GM23338 (cell line): ENCODE results near the gene STEAP3. TPM values are rescaled to one million over a fixed set of nuclear protein-coding genes. Genes with fewer than 3 reads are reported as not detected.

Source experiments
- ATAC-seq: fragments of 200-7000 bp; cut with Tn5 transposase; 3 replicates; pipeline ENCODE4 v1.9.1; 2020
- DNase-seq: peaks from one replicate; pipeline ENCODE4 v3.0.0-alpha.2; 2015; ENCODE audit warnings: low spot score
- H2AFZ ChIP-seq: fragments of 200-600 bp; sonication (generic); 2 replicates; pipeline ENCODE4 v1.8.0; 2016; ENCODE audit warnings: antibody characterized with exemption, mild to moderate bottlenecking, moderate library complexity
- H3F3A ChIP-seq: fragments of 200-600 bp; sonication (generic); replicated peaks from 2 replicates; pipeline ENCODE4 v1.8.0; 2017; ENCODE audit warnings: antibody characterized with exemption, mixed run types, low read depth
- H3K27ac ChIP-seq: fragments of 200-600 bp; sonication (generic); 2 replicates; pipeline ENCODE4 v1.6.1; 2016; ENCODE audit warnings: low read depth
- H3K27me3 ChIP-seq: fragments of 200-600 bp; sonication (generic); 2 replicates; pipeline ENCODE4 v1.8.0; 2016; ENCODE audit warnings: mild to moderate bottlenecking, mixed run types, moderate library complexity; ENCODE audit not compliant: insufficient read depth
- H3K36me3 ChIP-seq: fragments of 200-600 bp; sonication (generic); 2 replicates; pipeline ENCODE4 v1.8.0; 2016; ENCODE audit warnings: mild to moderate bottlenecking; ENCODE audit not compliant: insufficient read depth
- H3K4me1 ChIP-seq: fragments of 200-600 bp; sonication (generic); 2 replicates; pipeline ENCODE4 v1.8.0; 2016; ENCODE audit warnings: mild to moderate bottlenecking, moderate library complexity; ENCODE audit not compliant: insufficient read depth
- H3K4me2 ChIP-seq: fragments of 200-600 bp; sonication (generic); 2 replicates; pipeline ENCODE4 v1.7.1; 2017; ENCODE audit warnings: mixed run types
- H3K4me3 ChIP-seq: fragments of 200-600 bp; sonication (generic); 2 replicates; pipeline ENCODE4 v1.6.1; 2016; ENCODE audit warnings: mixed run types
- H3K79me2 ChIP-seq: fragments of 200-600 bp; sonication (generic); replicated peaks from 2 replicates; pipeline ENCODE4 v1.8.0; 2017; ENCODE audit warnings: mild to moderate bottlenecking; ENCODE audit not compliant: insufficient read depth
- H3K9me2 ChIP-seq: fragments of 200-600 bp; sonication (generic); 2 replicates; pipeline ENCODE4 v1.8.0; 2017; ENCODE audit not compliant: insufficient read depth
- H4K20me1 ChIP-seq: fragments of 200-600 bp; sonication (generic); replicated peaks from 2 replicates; pipeline ENCODE4 v1.8.0; 2017; ENCODE audit warnings: mild to moderate bottlenecking; ENCODE audit not compliant: insufficient read depth
- H3K27ac Mint-ChIP-seq: 2 replicates; pipeline ENCODE4 v1.8.0; 2020; ENCODE audit warnings: inconsistent platforms, mild to moderate bottlenecking, moderate library complexity, mixed read lengths
- H3K27me3 Mint-ChIP-seq: 3 replicates; pipeline ENCODE4 v1.8.0; 2022; ENCODE audit warnings: low read depth, mild to moderate bottlenecking, moderate library complexity, mixed read lengths, inconsistent platforms; ENCODE audit not compliant: insufficient read depth, poor library complexity
- H3K36me3 Mint-ChIP-seq: 3 replicates; pipeline ENCODE4 v1.8.0; 2021; ENCODE audit warnings: low read depth, mild to moderate bottlenecking, inconsistent platforms, moderate library complexity, mixed read lengths
- H3K4me1 Mint-ChIP-seq: 3 replicates; pipeline ENCODE4 v1.8.0; 2020; ENCODE audit warnings: mild to moderate bottlenecking, inconsistent platforms, mixed read lengths
- H3K4me3 Mint-ChIP-seq: 3 replicates; pipeline ENCODE4 v1.8.0; 2021; ENCODE audit warnings: moderate library complexity, mild to moderate bottlenecking, inconsistent platforms, mixed read lengths
- H3K9me3 Mint-ChIP-seq: 3 replicates; pipeline ENCODE4 v1.8.0; 2020; ENCODE audit warnings: moderate library complexity, mild to moderate bottlenecking, inconsistent platforms, mixed read lengths
- CREB1 ChIP-seq: fragments of 250-450 bp; sonication (Bioruptor Pico); IDR thresholded peaks from 2 replicates; pipeline ENCODE4 v1.5.0; 2020; ENCODE audit warnings: low read depth, mild to moderate bottlenecking, moderate library complexity
- EZH2 ChIP-seq: fragments of 200-600 bp; sonication (generic); IDR thresholded peaks from one replicate; pipeline ENCODE4 v1.8.0; 2017; ENCODE audit warnings: antibody characterized with exemption, mild to moderate bottlenecking, low read depth; ENCODE audit not compliant: unreplicated experiment
- EZH2phosphoT487 ChIP-seq: fragments of 200-600 bp; sonication (generic); IDR thresholded peaks from one replicate; pipeline ENCODE4 v1.8.1; 2018; ENCODE audit warnings: antibody characterized with exemption; ENCODE audit not compliant: unreplicated experiment
- JUNB ChIP-seq: IDR thresholded peaks from one replicate; pipeline ENCODE4 v1.6.1; 2016; ENCODE audit warnings: antibody characterized with exemption; ENCODE audit not compliant: unreplicated experiment
- NANOG ChIP-seq: IDR thresholded peaks from 2 replicates; pipeline ENCODE4 v1.6.1; 2016; ENCODE audit warnings: antibody characterized with exemption, borderline replicate concordance
- POLR2AphosphoS5 ChIP-seq: IDR thresholded peaks from 2 replicates; pipeline ENCODE4 v1.6.1; 2016; ENCODE audit warnings: antibody characterized with exemption, low read depth
- STAT1 ChIP-seq: IDR thresholded peaks from one replicate; pipeline ENCODE4 v1.6.1; 2016; ENCODE audit warnings: antibody characterized with exemption; ENCODE audit not compliant: unreplicated experiment
- ZNF114 ChIP-seq: fragments of 250-450 bp; sonication (Bioruptor Pico); IDR thresholded peaks from 2 replicates; pipeline ENCODE4 v1.5.0; 2020; ENCODE audit warnings: mild to moderate bottlenecking, moderate library complexity
- ZNF331 ChIP-seq: fragments of 250-450 bp; sonication (Bioruptor Pico); IDR thresholded peaks from 2 replicates; pipeline ENCODE4 v1.5.0; 2020; ENCODE audit warnings: low read depth, mild to moderate bottlenecking, moderate library complexity
- polyA plus RNA-seq: library from polyadenylated mRNA; unstranded; fragments of >200 nt; fragmentation: Nextera tagmentation; extraction: Ambion mirVana; gene quantifications from 2 replicates; pipeline ENCODE4 v1.2.1, GENCODE V29; 2016
- total RNA-seq: library from RNA; depleted of rRNA; stranded (reverse); fragments of >200 nt; shearing (Covaris generic); gene quantifications from 2 replicates; pipeline ENCODE4 v1.2.3, GENCODE V29; 2014
- TF ChIP-seq, protein P1 (sequence below), 2 experiments: fragments of 200-600 bp in 1 of 2; sonication (generic) in 1 of 2; conservative IDR thresholded peaks; 2 replicates each; pipeline versions ENCODE4 v1.5.1 to v1.6.1; 2016 to 2017; ENCODE audit warnings: antibody characterized with exemption in 2 of 2, low read depth in 2 of 2, mild to moderate bottlenecking in 2 of 2, moderate library complexity in 1 of 2
- TF ChIP-seq, protein P2 (sequence below): IDR thresholded peaks from one replicate; pipeline ENCODE4 v1.6.1; 2018; ENCODE audit warnings: antibody characterized with exemption; ENCODE audit not compliant: unreplicated experiment
- TF ChIP-seq, protein P3 (sequence below): IDR thresholded peaks from 2 replicates; pipeline ENCODE4 v1.6.1; 2016; ENCODE audit warnings: antibody characterized with exemption

The STEAP3 gene
- total and polyA plus RNA-seq, 2 experiments from 2014 or later, result 8.6 to 27.3 TPM

DNA sequence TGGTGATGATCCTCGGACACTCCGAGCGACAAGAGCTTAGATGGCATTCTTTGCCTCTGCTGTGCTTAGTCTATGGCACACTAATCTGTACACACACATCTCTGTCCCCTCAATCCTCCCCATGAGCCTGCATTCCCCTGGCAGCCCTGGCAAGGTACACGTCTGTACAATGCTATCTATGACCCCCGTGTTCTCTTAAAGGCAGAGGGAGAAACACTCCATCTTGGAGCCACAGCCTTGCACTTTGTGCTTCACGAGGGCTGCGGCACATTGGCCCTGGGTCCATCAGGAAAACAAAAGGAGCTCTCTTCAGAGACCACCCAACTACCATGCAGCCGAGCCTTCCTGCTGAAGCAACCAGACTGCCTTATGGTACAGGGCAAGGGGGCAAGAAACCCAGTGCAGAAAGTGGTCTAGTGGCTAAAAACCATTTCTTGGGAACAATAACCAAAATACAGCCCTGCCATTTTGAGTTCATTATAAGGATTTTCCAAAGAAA, 42.5 kb downstream of the STEAP3 start (continued):
- TF ChIP-seq, protein P1, sequence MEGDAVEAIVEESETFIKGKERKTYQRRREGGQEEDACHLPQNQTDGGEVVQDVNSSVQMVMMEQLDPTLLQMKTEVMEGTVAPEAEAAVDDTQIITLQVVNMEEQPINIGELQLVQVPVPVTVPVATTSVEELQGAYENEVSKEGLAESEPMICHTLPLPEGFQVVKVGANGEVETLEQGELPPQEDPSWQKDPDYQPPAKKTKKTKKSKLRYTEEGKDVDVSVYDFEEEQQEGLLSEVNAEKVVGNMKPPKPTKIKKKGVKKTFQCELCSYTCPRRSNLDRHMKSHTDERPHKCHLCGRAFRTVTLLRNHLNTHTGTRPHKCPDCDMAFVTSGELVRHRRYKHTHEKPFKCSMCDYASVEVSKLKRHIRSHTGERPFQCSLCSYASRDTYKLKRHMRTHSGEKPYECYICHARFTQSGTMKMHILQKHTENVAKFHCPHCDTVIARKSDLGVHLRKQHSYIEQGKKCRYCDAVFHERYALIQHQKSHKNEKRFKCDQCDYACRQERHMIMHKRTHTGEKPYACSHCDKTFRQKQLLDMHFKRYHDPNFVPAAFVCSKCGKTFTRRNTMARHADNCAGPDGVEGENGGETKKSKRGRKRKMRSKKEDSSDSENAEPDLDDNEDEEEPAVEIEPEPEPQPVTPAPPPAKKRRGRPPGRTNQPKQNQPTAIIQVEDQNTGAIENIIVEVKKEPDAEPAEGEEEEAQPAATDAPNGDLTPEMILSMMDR (conservative IDR thresholded peaks at IDR 0.05; ENCODE audit: low read depth in 2 of 2), result no peak
- no peak for TF ChIP-seq JUNB
- TF ChIP-seq ZNF331, result no peak
- TF ChIP-seq STAT1, result no peak
- TF ChIP-seq EZH2, result no peak
- no peak for TF ChIP-seq POLR2AphosphoS5
- no peak for TF ChIP-seq EZH2phosphoT487
- TF ChIP-seq NANOG, result no peak
- TF ChIP-seq ZNF114 (CRISPR knock-in tag), result no peak
- TF ChIP-seq, protein P2, sequence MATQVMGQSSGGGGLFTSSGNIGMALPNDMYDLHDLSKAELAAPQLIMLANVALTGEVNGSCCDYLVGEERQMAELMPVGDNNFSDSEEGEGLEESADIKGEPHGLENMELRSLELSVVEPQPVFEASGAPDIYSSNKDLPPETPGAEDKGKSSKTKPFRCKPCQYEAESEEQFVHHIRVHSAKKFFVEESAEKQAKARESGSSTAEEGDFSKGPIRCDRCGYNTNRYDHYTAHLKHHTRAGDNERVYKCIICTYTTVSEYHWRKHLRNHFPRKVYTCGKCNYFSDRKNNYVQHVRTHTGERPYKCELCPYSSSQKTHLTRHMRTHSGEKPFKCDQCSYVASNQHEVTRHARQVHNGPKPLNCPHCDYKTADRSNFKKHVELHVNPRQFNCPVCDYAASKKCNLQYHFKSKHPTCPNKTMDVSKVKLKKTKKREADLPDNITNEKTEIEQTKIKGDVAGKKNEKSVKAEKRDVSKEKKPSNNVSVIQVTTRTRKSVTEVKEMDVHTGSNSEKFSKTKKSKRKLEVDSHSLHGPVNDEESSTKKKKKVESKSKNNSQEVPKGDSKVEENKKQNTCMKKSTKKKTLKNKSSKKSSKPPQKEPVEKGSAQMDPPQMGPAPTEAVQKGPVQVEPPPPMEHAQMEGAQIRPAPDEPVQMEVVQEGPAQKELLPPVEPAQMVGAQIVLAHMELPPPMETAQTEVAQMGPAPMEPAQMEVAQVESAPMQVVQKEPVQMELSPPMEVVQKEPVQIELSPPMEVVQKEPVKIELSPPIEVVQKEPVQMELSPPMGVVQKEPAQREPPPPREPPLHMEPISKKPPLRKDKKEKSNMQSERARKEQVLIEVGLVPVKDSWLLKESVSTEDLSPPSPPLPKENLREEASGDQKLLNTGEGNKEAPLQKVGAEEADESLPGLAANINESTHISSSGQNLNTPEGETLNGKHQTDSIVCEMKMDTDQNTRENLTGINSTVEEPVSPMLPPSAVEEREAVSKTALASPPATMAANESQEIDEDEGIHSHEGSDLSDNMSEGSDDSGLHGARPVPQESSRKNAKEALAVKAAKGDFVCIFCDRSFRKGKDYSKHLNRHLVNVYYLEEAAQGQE, result no peak
- TF ChIP-seq, protein P3, sequence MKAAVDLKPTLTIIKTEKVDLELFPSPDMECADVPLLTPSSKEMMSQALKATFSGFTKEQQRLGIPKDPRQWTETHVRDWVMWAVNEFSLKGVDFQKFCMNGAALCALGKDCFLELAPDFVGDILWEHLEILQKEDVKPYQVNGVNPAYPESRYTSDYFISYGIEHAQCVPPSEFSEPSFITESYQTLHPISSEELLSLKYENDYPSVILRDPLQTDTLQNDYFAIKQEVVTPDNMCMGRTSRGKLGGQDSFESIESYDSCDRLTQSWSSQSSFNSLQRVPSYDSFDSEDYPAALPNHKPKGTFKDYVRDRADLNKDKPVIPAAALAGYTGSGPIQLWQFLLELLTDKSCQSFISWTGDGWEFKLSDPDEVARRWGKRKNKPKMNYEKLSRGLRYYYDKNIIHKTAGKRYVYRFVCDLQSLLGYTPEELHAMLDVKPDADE, result no peak
- TF ChIP-seq CREB1 (CRISPR knock-in tag), result no peak

DNA sequence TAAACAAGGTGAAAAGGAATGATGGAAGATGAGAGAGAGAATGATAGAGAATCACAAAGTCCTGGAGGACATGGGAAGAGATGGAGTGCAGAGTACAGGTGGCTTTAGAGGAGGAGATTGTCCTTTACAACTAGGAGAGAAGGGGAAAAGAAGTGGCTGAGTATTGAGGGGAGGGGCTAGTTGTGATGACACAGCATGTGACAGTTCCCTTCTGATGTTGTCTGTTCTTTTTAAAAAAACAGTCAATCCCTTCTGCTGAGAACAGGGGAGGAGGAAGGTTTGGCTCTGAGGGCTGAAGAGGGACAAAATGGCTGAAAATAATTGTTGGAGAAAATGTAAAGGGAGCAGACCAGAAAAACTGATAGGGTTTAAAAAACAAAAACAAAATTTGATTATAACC, 44.0 kb downstream of the STEAP3 start:
- peaks cover 3% of the 10 kb centered on the region for H3K27me3 Mint-ChIP-seq
- H3K9me2 ChIP-seq, result no peaks in the 10 kb centered on the region
- no peak for TF ChIP-seq STAT1
- no peak for TF ChIP-seq JUNB
- TF ChIP-seq EZH2, result no peak
- TF ChIP-seq NANOG, result no peak
- TF ChIP-seq, protein P1 (conservative IDR thresholded peaks at IDR 0.05; ENCODE audit: low read depth in 2 of 2), result no peak
- TF ChIP-seq, protein P3, result no peak
- no peak for TF ChIP-seq ZNF114 (CRISPR knock-in tag)
- TF ChIP-seq CREB1 (CRISPR knock-in tag), result no peak
- TF ChIP-seq, protein P2, result no peak
- no peak for TF ChIP-seq EZH2phosphoT487
- no peak for TF ChIP-seq ZNF331

More for the DNA sequence above, 44.0 kb downstream of the STEAP3 start:
- Mint-ChIP-seq H3K4me3 (no peak overlapping the region), H3K9me3 (peaks cover 1% of the 10 kb centered on the region; the same call in 1 of the 3 replicates), H3K36me3 (peaks cover 10% of the 10 kb centered on the region), H3K27ac (peak overlapping the region; percentile 35; the same call in 1 of the 2 replicates), H3K4me1 (peaks cover 22% of the 10 kb centered on the region)
- no peak for ATAC-seq
- Histone ChIP-seq H3K4me1 (no peaks in the 10 kb centered on the region), H3K27ac (no peak overlapping the region), H3K4me2 (no peak overlapping the region), H3F3A (no peaks in the 10 kb centered on the region), H4K20me1 (no peaks in the 10 kb centered on the region; the same call in 1 of the 2 replicates), H3K4me3 (no peak overlapping the region), H3K27me3 (no peaks in the 10 kb centered on the region), H3K79me2 (no peaks in the 10 kb centered on the region), H3K36me3 (no peaks in the 10 kb centered on the region), H2AFZ (no peak overlapping the region)
- no peak for DNase-seq
